Endodermal cell (in vitro differentiated cells): Measurements from ENCODE around the gene HHATL. TPM values are rescaled to one million over a fixed set of nuclear protein-coding genes. Genes with fewer than 3 reads are reported as not detected.

Source experiments
- DNase-seq: peaks from one replicate; pipeline ENCODE4 v3.0.0-alpha.2; 2017
- H3K27ac ChIP-seq: 2 replicates; pipeline ENCODE4 v1.5.1; 2013; ENCODE audit warnings: mild to moderate bottlenecking, low read depth, low read length, moderate library complexity
- H3K27me3 ChIP-seq: 2 replicates; pipeline ENCODE4 v1.6.1; 2013; ENCODE audit warnings: mild to moderate bottlenecking, low read length, moderate library complexity; ENCODE audit not compliant: insufficient read depth, control insufficient read depth, poor library complexity, severe bottlenecking
- H3K36me3 ChIP-seq: 2 replicates; pipeline ENCODE4 v1.7.0; 2013; ENCODE audit warnings: mild to moderate bottlenecking, low read length, moderate library complexity; ENCODE audit not compliant: control insufficient read depth, insufficient read depth
- H3K4me1 ChIP-seq: one replicate; pipeline ENCODE4 v1.7.0; 2013; ENCODE audit warnings: low read length; ENCODE audit not compliant: control insufficient read depth, insufficient read depth
- H3K4me3 ChIP-seq: 2 replicates; pipeline ENCODE4 v1.5.1; 2013; ENCODE audit warnings: mild to moderate bottlenecking, low read length, moderate library complexity
- H3K9ac ChIP-seq: 2 replicates; pipeline ENCODE4 v1.6.1; 2013; ENCODE audit warnings: mild to moderate bottlenecking, low read length, moderate library complexity; ENCODE audit not compliant: poor library complexity, severe bottlenecking; ENCODE audit errors: extremely low read depth
- H3K9me3 ChIP-seq: 2 replicates; pipeline ENCODE4 v1.6.1; 2013; ENCODE audit warnings: mild to moderate bottlenecking, low read length, moderate library complexity; ENCODE audit not compliant: control insufficient read depth
- H3K27ac Mint-ChIP-seq: 2 replicates; pipeline ENCODE4 v1.8.0; 2020; ENCODE audit warnings: mixed read lengths
- H3K27me3 Mint-ChIP-seq: 2 replicates; pipeline ENCODE4 v1.8.0; 2021; ENCODE audit warnings: mild to moderate bottlenecking, mixed read lengths; ENCODE audit not compliant: insufficient read depth
- H3K36me3 Mint-ChIP-seq: 2 replicates; pipeline ENCODE4 v1.8.0; 2020; ENCODE audit warnings: low read depth, mixed read lengths
- H3K4me1 Mint-ChIP-seq: 2 replicates; pipeline ENCODE4 v1.8.0; 2020; ENCODE audit warnings: mixed read lengths
- H3K4me3 Mint-ChIP-seq: 2 replicates; pipeline ENCODE4 v1.8.0; 2020; ENCODE audit warnings: mild to moderate bottlenecking, moderate library complexity, mixed read lengths
- H3K9me3 Mint-ChIP-seq: 2 replicates; pipeline ENCODE4 v1.8.0; 2020; ENCODE audit warnings: mild to moderate bottlenecking, mixed read lengths
- CTCF ChIP-seq: fragments of 200-600 bp; sonication (generic); conservative IDR thresholded peaks from 2 replicates; pipeline ENCODE4 v1.5.0; 2021; ENCODE audit warnings: antibody characterized with exemption, mild to moderate bottlenecking
- WGBS, 2 experiments: methylation state at CpG; one replicate each; pipeline versions ENCODE4 v1.1.5 to v1.1.7; 2013; ENCODE audit warnings: missing lambda C conversion rate in 2 of 2, mixed read lengths in 1 of 2; ENCODE audit not compliant: insufficient coverage in 1 of 2, insufficient read length in 1 of 2; 5-methylcytosine and 5-hydroxymethylcytosine counted together
- total RNA-seq, 2 donors: library from RNA; stranded (reverse); fragmentation: NEBNext Ultra II Directional in 1 of 2; extraction: Animal tissue kit (Norgen Biotek cat#: 25700) in 1 of 2; gene quantifications; 2 replicates in 1 of 2; 3 replicates in 1 of 2; pipeline ENCODE4 v1.2.1, GENCODE V29; 2021

The HHATL gene
- total RNA-seq, 2 donors from 2014 or later, result not detected

- Histone ChIP-seq H3K9me3 (no peaks in the 10 kb centered on the region), H3K9ac (no peak overlapping the region), H3K4me1 (no peaks in the 10 kb centered on the region), H3K4me3 (no peak overlapping the region), H3K36me3 (no peaks in the 10 kb centered on the region), H3K27me3 (no peaks in the 10 kb centered on the region), H3K27ac (no peak overlapping the region)
- DNase-seq, result peak; percentile 43
- peaks cover 10% of the 10 kb centered on the region for H3K4me1 Mint-ChIP-seq
- no peaks in the 10 kb centered on the region for H3K36me3 Mint-ChIP-seq
- H3K9me3 Mint-ChIP-seq, result no peaks in the 10 kb centered on the region
- H3K27ac Mint-ChIP-seq, result no peak overlapping the region
- no peaks in the 10 kb centered on the region for H3K27me3 Mint-ChIP-seq
- WGBS, 2 experiments, result 91 to 94% methylated on average over 11 of the region's 11 CpGs
- no peak for TF ChIP-seq CTCF
- H3K4me3 Mint-ChIP-seq, result no peak overlapping the region
Observed at GRCh38 chr3:42746455-42747450, 44.2 kb upstream of the HHATL start.

DNA sequence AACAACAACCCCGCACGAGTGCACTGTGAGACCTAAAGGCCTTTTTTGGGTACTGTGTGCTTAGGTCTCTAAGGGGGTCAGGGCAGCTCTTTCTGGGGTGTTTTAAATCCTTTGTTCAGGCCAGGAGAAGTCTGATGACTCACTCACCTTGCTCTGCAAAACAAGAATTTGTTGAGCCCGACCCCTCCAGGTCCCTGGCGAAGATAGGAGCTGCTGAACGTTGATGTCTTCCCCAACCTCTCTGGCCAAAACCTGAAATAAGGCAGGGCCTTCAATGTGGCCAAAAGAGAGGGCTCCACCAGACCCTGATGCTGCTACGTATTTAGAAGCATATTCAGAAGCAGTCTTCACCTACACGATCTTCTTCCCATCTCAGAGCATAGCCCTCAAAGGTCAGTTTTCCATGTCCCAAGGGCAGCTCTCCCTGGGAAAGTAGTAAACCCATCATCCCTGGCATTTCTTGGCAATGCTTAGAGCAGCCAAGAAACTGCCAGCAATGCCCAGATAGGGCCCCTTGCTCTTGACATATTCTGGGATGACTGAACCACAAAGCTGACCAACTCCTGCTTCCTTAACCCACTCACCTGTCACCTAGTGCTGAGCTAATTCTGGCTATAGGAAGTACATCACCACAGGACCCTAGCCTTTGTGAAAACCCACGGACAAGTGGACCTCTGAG lies 43.3 kb upstream of the HHATL start:
- no peak overlapping the region for H3K4me3 Mint-ChIP-seq
- 64 to 77% methylated on average over 6 to 8 of the region's 8 CpGs for WGBS, 2 experiments
- peaks cover 10% of the 10 kb centered on the region for H3K4me1 Mint-ChIP-seq
- no peaks in the 10 kb centered on the region for H3K9me3 ChIP-seq
- H3K4me1 ChIP-seq, result no peaks in the 10 kb centered on the region
- no peaks in the 10 kb centered on the region for H3K9me3 Mint-ChIP-seq
- no peaks in the 10 kb centered on the region for H3K27me3 ChIP-seq
- H3K36me3 Mint-ChIP-seq, result no peaks in the 10 kb centered on the region
- no peak for TF ChIP-seq CTCF
- no peaks in the 10 kb centered on the region for H3K27me3 Mint-ChIP-seq
- H3K27ac Mint-ChIP-seq, result no peak overlapping the region
- H3K9ac ChIP-seq, result no peak overlapping the region
- H3K4me3 ChIP-seq, result no peak overlapping the region
- no peaks in the 10 kb centered on the region for H3K36me3 ChIP-seq
- DNase-seq, result peak; percentile 60
- H3K27ac ChIP-seq, result no peak overlapping the region

DNA sequence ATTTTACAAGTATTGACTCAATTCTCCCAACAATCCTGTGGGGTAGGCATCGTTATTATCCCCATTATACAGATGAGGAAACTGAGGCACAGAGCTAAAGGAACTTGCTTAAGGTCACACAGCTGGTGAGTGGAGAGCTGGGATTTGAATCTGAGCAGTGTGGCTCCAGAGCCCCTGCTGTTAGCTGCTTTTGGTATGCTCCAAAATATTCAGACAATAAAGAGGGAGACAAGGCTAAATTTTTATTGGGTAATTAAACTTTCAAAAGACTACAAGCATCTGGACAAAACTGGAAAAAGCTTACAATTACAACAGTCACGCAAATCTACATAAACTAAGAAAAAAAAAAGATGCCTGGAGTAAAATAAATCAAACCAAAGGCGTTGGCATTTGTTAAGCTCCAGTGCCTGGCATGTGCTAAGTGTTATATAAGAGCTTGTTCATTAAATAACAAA lies 42.7 kb upstream of the HHATL start:
- H3K36me3 ChIP-seq, result no peaks in the 10 kb centered on the region
- no peak overlapping the region for H3K27ac ChIP-seq
- peak; percentile 21 for DNase-seq
- H3K4me3 Mint-ChIP-seq, result no peak overlapping the region
- WGBS, 2 experiments, result 67 to 92% methylated on average over 1 to 3 of the region's 3 CpGs
- TF ChIP-seq CTCF, result no peak
- H3K4me3 ChIP-seq, result no peak overlapping the region
- H3K9ac ChIP-seq, result no peak overlapping the region
- no peaks in the 10 kb centered on the region for H3K27me3 Mint-ChIP-seq
- H3K9me3 Mint-ChIP-seq, result no peaks in the 10 kb centered on the region
- no peak overlapping the region for H3K27ac Mint-ChIP-seq
- no peaks in the 10 kb centered on the region for H3K27me3 ChIP-seq
- no peaks in the 10 kb centered on the region for H3K9me3 ChIP-seq
- no peaks in the 10 kb centered on the region for H3K4me1 ChIP-seq
- peaks cover 9% of the 10 kb centered on the region for H3K4me1 Mint-ChIP-seq
- H3K36me3 Mint-ChIP-seq, result no peaks in the 10 kb centered on the region
